Measurements from ENCODE around the gene COL4A5. TPM values are rescaled to one million over a fixed set of nuclear protein-coding genes. Genes with fewer than 3 reads are reported as not detected.

COL4A5 gene
- polyA plus RNA-seq, 1 experiment = 123 TPM

- no peak overlapping the region for H3K4me3 ChIP-seq (ENCODE audit: low read depth, low read length)
- H3K9me3 ChIP-seq (ENCODE audit: control insufficient read depth, insufficient read depth, low read length) = no peaks in the 10 kb centered on the region
- ChIA-PET CTCF (no interaction called here), POLR2A (no interaction called here)
- TF ChIP-seq CTCF (IDR thresholded peaks at IDR 0.05; ENCODE audit: low read depth, low read length) = no peak
- H3K27me3 ChIP-seq (ENCODE audit: control insufficient read depth, insufficient read depth, low read length) = no peaks in the 10 kb centered on the region
- no peak overlapping the region for H3K27ac ChIP-seq (ENCODE audit: low read depth, low read length)
- no peak for DNase-seq (ENCODE audit: low read depth, low spot score)
Observed at GRCh38 chrX:108666101-108666500, 226.5 kb downstream of the COL4A5 start.

- no peak overlapping the region for H3K27ac ChIP-seq (ENCODE audit: low read depth, low read length)
- POLR2A ChIA-PET = no interaction called here
- no peaks in the 10 kb centered on the region for H3K27me3 ChIP-seq (ENCODE audit: control insufficient read depth, insufficient read depth, low read length)
- no peaks in the 10 kb centered on the region for H3K9me3 ChIP-seq (ENCODE audit: control insufficient read depth, insufficient read depth, low read length)
- no peak for DNase-seq (ENCODE audit: low read depth, low spot score)
- no peak for TF ChIP-seq CTCF (IDR thresholded peaks at IDR 0.05; ENCODE audit: low read depth, low read length)
- no peak overlapping the region for H3K4me3 ChIP-seq (ENCODE audit: low read depth, low read length)
- CTCF ChIA-PET = no interaction called here
Observed at GRCh38 chrX:108671526-108671925, 231.9 kb downstream of the COL4A5 start.

GRCh38 chrX:108696690-108697089, 257.1 kb downstream of the COL4A5 start:
- POLR2A ChIA-PET = no interaction called here
- DNase-seq (ENCODE audit: low read depth, low spot score) = no peak
- H3K27me3 ChIP-seq (ENCODE audit: control insufficient read depth, insufficient read depth, low read length) = no peaks in the 10 kb centered on the region
- no peak overlapping the region for H3K27ac ChIP-seq (ENCODE audit: low read depth, low read length)
- H3K9me3 ChIP-seq (ENCODE audit: control insufficient read depth, insufficient read depth, low read length) = no peaks in the 10 kb centered on the region
- no peak for TF ChIP-seq CTCF (IDR thresholded peaks at IDR 0.05; ENCODE audit: low read depth, low read length)
- no peak overlapping the region for H3K4me3 ChIP-seq (ENCODE audit: low read depth, low read length)
- CTCF ChIA-PET = interaction anchor here (1.1 kb wide), 1 partner anchor 688 kb away, joined by 3 read pairs; no protein-coding TSS in a partner anchor

GRCh38 chrX:108699368-108699767, 259.7 kb downstream of the COL4A5 start:
- no peak; the same call in 1 of the 2 replicates for TF ChIP-seq CTCF (IDR thresholded peaks at IDR 0.05; ENCODE audit: low read depth, low read length)
- POLR2A ChIA-PET = no interaction called here
- Histone ChIP-seq H3K27me3 (ENCODE audit: control insufficient read depth, insufficient read depth, low read length) (no peaks in the 10 kb centered on the region), H3K27ac (ENCODE audit: low read depth, low read length) (no peak overlapping the region), H3K4me3 (ENCODE audit: low read depth, low read length) (no peak overlapping the region), H3K9me3 (ENCODE audit: control insufficient read depth, insufficient read depth, low read length) (no peaks in the 10 kb centered on the region)
- DNase-seq (ENCODE audit: low read depth, low spot score) = no peak
- CTCF ChIA-PET = interaction anchor here (1.6 to 2.4 kb wide), 3 partner anchors 13 to 776 kb away, joined by 3 to 15 read pairs (median 5); no protein-coding TSS in a partner anchor

- H3K27ac ChIP-seq (ENCODE audit: low read depth, low read length) = no peak overlapping the region
- no peaks in the 10 kb centered on the region for H3K27me3 ChIP-seq (ENCODE audit: control insufficient read depth, insufficient read depth, low read length)
- ChIA-PET CTCF (no interaction called here), POLR2A (no interaction called here)
- no peaks in the 10 kb centered on the region for H3K9me3 ChIP-seq (ENCODE audit: control insufficient read depth, insufficient read depth, low read length)
- no peak overlapping the region for H3K4me3 ChIP-seq (ENCODE audit: low read depth, low read length)
- TF ChIP-seq CTCF (IDR thresholded peaks at IDR 0.05; ENCODE audit: low read depth, low read length) = no peak
- no peak for DNase-seq (ENCODE audit: low read depth, low spot score)
Observed at GRCh38 chrX:108701633-108702032, 262.0 kb downstream of the COL4A5 start.
